ENCODE results near the gene IDUA. TPM values are rescaled to one million over a fixed set of nuclear protein-coding genes. Genes with fewer than 3 reads are reported as not detected.

IDUA gene
- total RNA-seq, 1 donor from 2014 or later: 14.9 TPM

DNA sequence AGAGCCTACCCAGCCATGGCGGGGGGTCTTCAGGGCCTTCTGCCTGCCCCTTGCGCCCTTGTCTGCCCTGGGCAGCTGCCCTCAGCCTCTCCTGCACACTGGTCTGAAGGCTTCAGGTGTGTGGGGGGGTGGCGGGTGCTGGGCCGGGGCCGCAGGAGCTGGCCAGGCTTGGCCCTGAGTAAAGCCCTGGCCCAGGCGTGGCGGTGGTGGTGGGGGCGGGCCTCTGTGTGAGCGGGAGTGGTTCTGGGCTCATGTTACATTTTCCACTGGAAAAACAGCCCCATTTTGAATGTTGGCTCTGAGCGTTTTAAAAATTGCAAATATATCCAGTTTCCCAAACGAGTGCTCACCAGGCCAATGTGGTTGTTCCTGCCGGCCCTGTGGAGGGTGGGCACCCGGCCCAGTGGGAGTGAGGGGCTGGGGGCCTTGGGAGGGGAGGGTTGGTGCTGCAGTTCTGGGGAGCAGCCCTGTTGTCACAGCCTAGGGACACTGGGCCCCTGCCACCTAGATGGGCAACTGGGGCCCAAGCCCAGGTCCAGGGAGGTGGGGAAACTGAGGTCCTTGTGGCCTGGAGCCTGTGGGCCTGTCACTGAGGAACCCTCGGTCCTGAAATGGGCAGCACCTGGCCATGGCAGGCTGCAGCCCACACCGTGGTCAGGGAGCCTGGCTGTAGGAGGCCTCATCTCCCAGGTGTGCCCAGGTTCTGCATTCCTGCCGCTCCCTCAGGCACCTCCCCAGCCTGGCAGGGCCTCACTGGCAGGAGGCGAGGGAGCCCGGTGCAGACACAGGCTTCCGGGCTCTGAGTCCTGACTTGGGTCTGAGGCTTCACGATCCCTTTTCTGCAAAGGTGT, 52.9 kb downstream of the IDUA start:
- H3K36me3 Mint-ChIP-seq (ENCODE audit: low read depth, unreplicated experiment): no peaks in the 10 kb centered on the region
- TF ChIP-seq, protein P1, sequence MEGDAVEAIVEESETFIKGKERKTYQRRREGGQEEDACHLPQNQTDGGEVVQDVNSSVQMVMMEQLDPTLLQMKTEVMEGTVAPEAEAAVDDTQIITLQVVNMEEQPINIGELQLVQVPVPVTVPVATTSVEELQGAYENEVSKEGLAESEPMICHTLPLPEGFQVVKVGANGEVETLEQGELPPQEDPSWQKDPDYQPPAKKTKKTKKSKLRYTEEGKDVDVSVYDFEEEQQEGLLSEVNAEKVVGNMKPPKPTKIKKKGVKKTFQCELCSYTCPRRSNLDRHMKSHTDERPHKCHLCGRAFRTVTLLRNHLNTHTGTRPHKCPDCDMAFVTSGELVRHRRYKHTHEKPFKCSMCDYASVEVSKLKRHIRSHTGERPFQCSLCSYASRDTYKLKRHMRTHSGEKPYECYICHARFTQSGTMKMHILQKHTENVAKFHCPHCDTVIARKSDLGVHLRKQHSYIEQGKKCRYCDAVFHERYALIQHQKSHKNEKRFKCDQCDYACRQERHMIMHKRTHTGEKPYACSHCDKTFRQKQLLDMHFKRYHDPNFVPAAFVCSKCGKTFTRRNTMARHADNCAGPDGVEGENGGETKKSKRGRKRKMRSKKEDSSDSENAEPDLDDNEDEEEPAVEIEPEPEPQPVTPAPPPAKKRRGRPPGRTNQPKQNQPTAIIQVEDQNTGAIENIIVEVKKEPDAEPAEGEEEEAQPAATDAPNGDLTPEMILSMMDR (IDR thresholded peaks at IDR 0.05; ENCODE audit: unreplicated experiment): no peak
- no peaks in the 10 kb centered on the region for H3K9me3 Mint-ChIP-seq (ENCODE audit: unreplicated experiment)
- H3K27me3 Mint-ChIP-seq (ENCODE audit: unreplicated experiment): peaks cover 6% of the 10 kb centered on the region
- no peaks in the 10 kb centered on the region for H3K4me1 Mint-ChIP-seq (ENCODE audit: unreplicated experiment)
- no peak overlapping the region for H3K27ac Mint-ChIP-seq (ENCODE audit: unreplicated experiment)
- DNase-seq (ENCODE audit: low spot score): no peak
- H3K4me3 Mint-ChIP-seq (ENCODE audit: unreplicated experiment): no peak overlapping the region

DNA sequence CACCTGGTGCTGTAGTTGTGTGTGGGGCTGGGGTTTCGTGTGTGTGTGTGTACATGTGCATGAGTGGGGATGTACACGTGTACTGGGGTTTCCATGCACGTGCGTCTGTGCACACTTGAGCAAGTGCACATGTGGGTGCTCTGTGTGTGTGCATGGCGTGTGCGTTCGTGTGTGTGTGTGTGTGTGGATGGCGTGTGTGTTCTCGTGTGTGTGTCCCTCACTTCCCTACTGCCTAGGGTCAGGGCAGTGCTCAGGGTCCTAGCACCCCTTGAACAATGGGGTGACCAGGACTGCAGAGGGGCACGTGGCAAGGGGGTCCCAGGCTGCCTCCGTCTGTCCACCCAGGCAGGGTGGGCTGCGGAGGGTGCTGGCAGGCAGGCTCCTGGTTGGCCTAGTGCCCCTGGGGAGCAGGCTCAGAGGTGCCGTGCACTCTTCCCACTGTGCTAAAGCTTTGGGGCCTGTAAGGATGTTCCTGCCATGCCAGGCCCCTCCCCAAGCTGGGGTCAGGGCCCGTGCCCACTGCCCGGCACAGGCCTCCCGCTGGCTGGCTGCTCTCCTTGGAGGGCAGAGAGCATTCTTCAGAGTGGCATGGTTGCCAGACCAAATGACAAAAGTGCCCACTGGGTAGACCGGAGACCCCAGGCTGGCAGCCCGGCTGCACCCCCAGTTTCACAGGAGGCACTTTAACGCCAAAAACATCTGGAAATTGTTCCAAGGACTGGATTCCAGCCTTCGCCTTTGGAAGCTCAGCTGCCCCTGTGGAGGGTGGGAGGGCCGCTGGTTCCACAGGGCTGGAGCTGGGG, 53.7 kb downstream of the IDUA start:
- Mint-ChIP-seq H3K4me3 (ENCODE audit: unreplicated experiment) (no peak overlapping the region), H3K27ac (ENCODE audit: unreplicated experiment) (no peak overlapping the region), H3K9me3 (ENCODE audit: unreplicated experiment) (no peaks in the 10 kb centered on the region), H3K27me3 (ENCODE audit: unreplicated experiment) (peaks cover 6% of the 10 kb centered on the region), H3K4me1 (ENCODE audit: unreplicated experiment) (no peaks in the 10 kb centered on the region), H3K36me3 (ENCODE audit: low read depth, unreplicated experiment) (no peaks in the 10 kb centered on the region)
- TF ChIP-seq, protein P1 (IDR thresholded peaks at IDR 0.05; ENCODE audit: unreplicated experiment): no peak
- DNase-seq (ENCODE audit: low spot score): no peak

DNA sequence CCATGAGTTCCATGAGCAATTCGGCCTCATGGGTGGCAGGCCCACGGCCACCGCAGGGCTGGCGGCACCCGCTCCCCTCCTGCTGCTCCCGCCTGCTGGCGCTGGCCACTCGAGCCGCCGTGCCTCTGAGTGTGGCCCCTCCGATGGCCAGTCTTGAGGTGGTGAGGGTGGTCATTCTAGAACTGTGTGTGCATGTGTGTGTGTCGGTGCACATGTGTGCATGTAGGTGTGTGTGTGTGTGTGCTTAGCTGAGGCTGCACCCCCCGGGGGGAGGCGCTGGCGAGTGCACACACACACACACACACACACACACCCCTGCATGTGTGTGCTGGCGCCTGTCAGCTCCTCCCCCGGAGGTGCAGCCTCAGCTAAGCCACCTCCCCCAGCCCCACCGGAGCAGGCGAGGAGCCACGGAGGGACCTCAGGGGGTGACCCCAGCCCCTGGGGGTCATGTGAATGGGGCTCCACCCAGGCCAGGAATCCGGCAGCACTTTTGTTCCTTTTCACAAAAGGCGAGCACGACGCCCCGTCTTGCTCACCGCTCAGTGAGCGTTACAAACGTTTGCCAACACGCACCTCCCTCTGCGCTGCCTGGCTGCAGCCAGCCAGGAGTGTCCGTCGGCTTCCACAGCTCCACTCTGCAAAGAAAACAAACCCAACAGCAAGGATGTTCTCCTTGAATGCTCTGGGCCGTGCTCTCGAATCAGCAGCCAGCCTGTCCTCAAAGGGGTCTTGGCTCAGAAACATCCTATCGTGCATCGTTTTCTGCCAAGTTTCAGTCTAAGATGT, 54.5 kb downstream of the IDUA start:
- Mint-ChIP-seq H3K27me3 (ENCODE audit: unreplicated experiment) (peaks cover 6% of the 10 kb centered on the region), H3K4me1 (ENCODE audit: unreplicated experiment) (no peaks in the 10 kb centered on the region), H3K4me3 (ENCODE audit: unreplicated experiment) (no peak overlapping the region), H3K36me3 (ENCODE audit: low read depth, unreplicated experiment) (no peaks in the 10 kb centered on the region), H3K9me3 (ENCODE audit: unreplicated experiment) (no peaks in the 10 kb centered on the region), H3K27ac (ENCODE audit: unreplicated experiment) (no peak overlapping the region)
- DNase-seq (ENCODE audit: low spot score): no peak
- TF ChIP-seq, protein P1 (IDR thresholded peaks at IDR 0.05; ENCODE audit: unreplicated experiment): no peak

DNA sequence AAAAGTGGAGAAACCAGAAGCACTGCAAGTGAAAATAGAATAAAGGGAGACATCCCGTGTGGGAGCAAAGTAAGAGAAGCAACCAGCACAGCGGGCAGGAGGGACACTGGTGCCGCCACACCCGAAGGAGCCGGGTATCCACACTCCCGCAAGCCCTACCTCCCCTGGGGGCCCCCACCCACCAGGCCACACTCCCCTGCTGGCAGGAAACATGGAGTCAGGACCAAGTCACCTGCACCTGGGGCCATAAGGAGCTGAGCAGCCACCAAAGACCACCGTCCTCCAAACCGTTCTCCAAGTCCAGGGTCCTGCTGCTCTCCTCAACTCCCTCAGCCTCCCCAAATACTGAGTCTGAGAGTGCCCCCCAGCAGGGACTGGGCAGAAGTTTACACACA, 55.1 kb downstream of the IDUA start:
- peaks cover 4% of the 10 kb centered on the region for H3K36me3 Mint-ChIP-seq (ENCODE audit: low read depth, unreplicated experiment)
- peaks cover 9% of the 10 kb centered on the region for H3K27me3 Mint-ChIP-seq (ENCODE audit: unreplicated experiment)
- DNase-seq (ENCODE audit: low spot score): no peak
- H3K4me3 Mint-ChIP-seq (ENCODE audit: unreplicated experiment): no peak overlapping the region
- H3K4me1 Mint-ChIP-seq (ENCODE audit: unreplicated experiment): no peaks in the 10 kb centered on the region
- H3K27ac Mint-ChIP-seq (ENCODE audit: unreplicated experiment): no peak overlapping the region
- H3K9me3 Mint-ChIP-seq (ENCODE audit: unreplicated experiment): no peaks in the 10 kb centered on the region
- TF ChIP-seq, protein P1 (IDR thresholded peaks at IDR 0.05; ENCODE audit: unreplicated experiment): no peak
